ENCODE measurements around the gene EGFLAM. TPM values are rescaled to one million over a fixed set of nuclear protein-coding genes. Genes with fewer than 3 reads are reported as not detected.

Gene EGFLAM
- total and polyA plus RNA-seq, 9 donors: 29.3 to 40.1 (median 36.5) TPM

DNA sequence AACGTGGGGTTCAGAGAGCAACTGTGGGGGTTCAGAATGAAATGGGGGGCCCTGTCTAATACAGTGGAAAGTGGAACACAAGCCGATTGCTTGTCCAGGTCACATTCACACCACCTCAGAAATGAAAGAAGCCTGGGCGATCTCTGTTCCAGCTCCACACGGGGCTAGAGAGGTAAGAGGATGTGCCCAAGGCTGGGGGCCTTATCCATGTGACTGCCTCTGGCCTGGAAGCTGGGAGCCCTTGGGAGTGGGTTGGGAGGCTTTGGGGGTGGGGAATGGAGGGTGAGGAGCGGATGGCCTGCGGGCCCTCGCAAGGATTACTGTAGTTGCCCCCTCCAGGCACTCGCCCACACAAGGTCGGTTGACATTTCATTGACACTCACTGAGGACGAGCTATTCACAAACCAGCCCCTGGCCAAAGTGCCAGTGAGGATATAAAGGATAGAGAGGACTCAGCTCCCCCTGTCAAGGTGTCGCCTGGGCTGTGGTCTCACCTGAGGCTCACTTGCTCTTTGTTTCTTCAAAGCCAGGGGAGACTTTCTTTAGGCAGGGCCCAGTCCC is 211.4 kb downstream of the EGFLAM start:
- Histone ChIP-seq H3K4me3 (ENCODE audit: low read length) (no peak overlapping the region), H3K27ac (ENCODE audit: low read length) (peak overlapping the region; percentile 94)

DNA sequence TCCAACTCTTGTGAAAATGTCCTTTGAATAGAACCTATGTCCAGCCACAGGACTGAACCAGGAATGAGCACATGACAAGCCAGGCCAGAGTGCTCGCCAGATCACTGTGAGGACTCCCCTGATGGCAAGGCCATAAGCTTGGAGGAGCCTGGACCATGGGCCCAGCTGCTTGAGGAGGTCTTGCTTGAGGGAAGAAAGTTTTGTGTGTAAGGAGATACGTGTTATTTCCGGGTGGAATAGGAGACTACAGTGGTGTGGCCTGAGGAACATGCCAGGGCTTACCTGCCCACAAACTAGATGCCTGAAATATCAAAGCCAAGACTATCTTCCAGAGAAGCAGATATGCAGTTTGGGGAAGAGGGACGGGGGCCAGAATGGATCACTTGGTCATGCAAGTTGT is 213.3 kb downstream of the EGFLAM start:
- peaks cover 43% of the 10 kb centered on the region for H3K4me1 ChIP-seq (ENCODE audit: control insufficient read depth, insufficient read depth, low read length)
- no peak for DNase-seq

More for the DNA sequence above, 211.4 kb downstream of the EGFLAM start:
- Histone ChIP-seq H3K4me1 (ENCODE audit: control insufficient read depth, insufficient read depth, low read length) (peaks cover 62% of the 10 kb centered on the region), H3K36me3 (ENCODE audit: control insufficient read depth, insufficient read depth, low read length) (no peaks in the 10 kb centered on the region), H3K27me3 (ENCODE audit: control insufficient read depth, insufficient read depth, low read length) (no peaks in the 10 kb centered on the region), H3K9me3 (replicated peaks; ENCODE audit: control insufficient read depth, low read depth, low read length) (no peaks in the 10 kb centered on the region)
- 100% methylated on average over 2 of the region's 11 CpGs for WGBS (ENCODE audit: insufficient coverage)
- no peak for DNase-seq

DNA sequence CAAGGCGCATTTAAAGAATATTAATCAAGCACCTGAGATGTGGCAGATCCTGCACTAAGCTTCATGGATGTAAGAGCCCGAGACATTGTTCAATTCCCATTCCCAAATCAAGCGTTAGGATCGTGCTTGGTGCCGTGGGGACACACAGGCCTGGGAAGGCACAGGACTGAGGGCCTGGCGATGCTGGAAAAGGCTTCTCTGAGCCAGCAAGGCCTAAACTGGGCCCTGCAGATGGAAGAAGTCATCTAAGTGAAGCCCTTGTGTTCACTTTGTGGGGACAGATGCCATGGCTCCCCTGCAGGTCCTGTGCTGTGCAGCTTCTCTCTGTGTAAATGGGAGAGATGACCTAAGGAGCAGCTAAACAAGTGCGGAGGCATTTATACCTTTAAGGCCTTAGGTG is 214.2 kb downstream of the EGFLAM start:
- WGBS (ENCODE audit: insufficient coverage): 84% methylated on average over 7 of the region's 7 CpGs
- no peaks in the 10 kb centered on the region for H3K36me3 ChIP-seq (ENCODE audit: control insufficient read depth, insufficient read depth, low read length)
- no peak overlapping the region for H3K27ac ChIP-seq (ENCODE audit: low read length)
- no peak for DNase-seq
- H3K4me3 ChIP-seq (ENCODE audit: low read length): no peak overlapping the region
- no peaks in the 10 kb centered on the region for H3K9me3 ChIP-seq (replicated peaks; ENCODE audit: control insufficient read depth, low read depth, low read length)
- no peaks in the 10 kb centered on the region for H3K27me3 ChIP-seq (ENCODE audit: control insufficient read depth, insufficient read depth, low read length)
- peaks cover 35% of the 10 kb centered on the region for H3K4me1 ChIP-seq (ENCODE audit: control insufficient read depth, insufficient read depth, low read length)

More for the DNA sequence above, 213.3 kb downstream of the EGFLAM start:
- WGBS (ENCODE audit: insufficient coverage): 83% methylated on average over 3 of the region's 4 CpGs
- no peaks in the 10 kb centered on the region for H3K27me3 ChIP-seq (ENCODE audit: control insufficient read depth, insufficient read depth, low read length)
- H3K36me3 ChIP-seq (ENCODE audit: control insufficient read depth, insufficient read depth, low read length): no peaks in the 10 kb centered on the region
- no peak overlapping the region for H3K4me3 ChIP-seq (ENCODE audit: low read length)
- no peak overlapping the region for H3K27ac ChIP-seq (ENCODE audit: low read length)
- no peaks in the 10 kb centered on the region for H3K9me3 ChIP-seq (replicated peaks; ENCODE audit: control insufficient read depth, low read depth, low read length)

- H3K36me3 ChIP-seq (ENCODE audit: control insufficient read depth, insufficient read depth, low read length): no peaks in the 10 kb centered on the region
- H3K4me3 ChIP-seq (ENCODE audit: low read length): no peak overlapping the region
- no peak for DNase-seq
- H3K27ac ChIP-seq (ENCODE audit: low read length): no peak overlapping the region
- no peaks in the 10 kb centered on the region for H3K27me3 ChIP-seq (ENCODE audit: control insufficient read depth, insufficient read depth, low read length)
- no peaks in the 10 kb centered on the region for H3K9me3 ChIP-seq (replicated peaks; ENCODE audit: control insufficient read depth, low read depth, low read length)
- WGBS (ENCODE audit: insufficient coverage): 80% methylated on average over 1 of the region's 8 CpGs
- H3K4me1 ChIP-seq (ENCODE audit: control insufficient read depth, insufficient read depth, low read length): peaks cover 30% of the 10 kb centered on the region
Measured at GRCh38 chr5:38473008-38473407, 214.6 kb downstream of the EGFLAM start.

DNA sequence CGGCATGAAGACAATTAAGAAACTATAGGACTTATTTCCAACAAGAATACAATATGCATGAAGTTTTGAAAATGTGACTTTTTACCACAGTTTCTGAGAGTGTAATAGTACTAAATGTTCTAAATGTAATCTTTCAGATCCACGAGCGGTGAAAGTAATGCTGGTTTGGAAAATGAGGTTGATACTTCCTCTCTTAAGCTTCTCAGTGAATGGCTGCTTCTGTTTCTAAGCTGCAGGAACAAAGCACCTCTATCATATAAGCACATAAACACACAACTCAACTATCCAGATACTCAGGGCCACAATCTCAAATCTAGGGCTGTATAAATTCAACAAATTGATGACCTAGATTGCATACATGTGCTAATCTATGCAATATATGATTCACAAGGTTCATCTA is 219.8 kb downstream of the EGFLAM start:
- Histone ChIP-seq H3K9me3 (replicated peaks; ENCODE audit: control insufficient read depth, low read depth, low read length) (no peaks in the 10 kb centered on the region), H3K4me1 (ENCODE audit: control insufficient read depth, insufficient read depth, low read length) (no peaks in the 10 kb centered on the region)

DNA sequence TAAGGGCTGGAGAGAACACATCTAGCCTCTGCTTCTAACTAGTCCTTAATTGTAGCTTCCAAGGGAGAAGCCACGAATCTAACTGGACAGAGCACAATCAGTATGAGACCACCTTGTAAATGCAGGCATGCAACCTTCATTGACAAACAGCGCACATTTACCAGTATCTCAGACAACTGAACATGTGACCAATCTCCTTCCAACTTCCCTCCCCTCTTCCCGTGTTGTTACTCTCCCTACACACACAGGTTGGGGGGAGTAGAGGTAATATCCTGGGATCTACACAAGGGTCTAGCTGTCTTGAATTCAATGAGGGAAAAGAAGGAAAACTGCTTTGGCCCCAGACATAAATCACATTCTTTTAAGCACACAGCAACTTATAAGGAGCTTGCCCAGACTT is 220.5 kb downstream of the EGFLAM start:
- H3K9me3 ChIP-seq (replicated peaks; ENCODE audit: control insufficient read depth, low read depth, low read length): no peaks in the 10 kb centered on the region
- peak; percentile 39 for DNase-seq
- peaks cover 14% of the 10 kb centered on the region for H3K36me3 ChIP-seq (ENCODE audit: control insufficient read depth, insufficient read depth, low read length)

More for the DNA sequence above, 219.8 kb downstream of the EGFLAM start:
- no peaks in the 10 kb centered on the region for H3K27me3 ChIP-seq (ENCODE audit: control insufficient read depth, insufficient read depth, low read length)
- no peak overlapping the region for H3K27ac ChIP-seq (ENCODE audit: low read length)
- H3K4me3 ChIP-seq (ENCODE audit: low read length): no peak overlapping the region
- no CpG with 5 or more reads among the region's 3 CpGs for WGBS (ENCODE audit: insufficient coverage)
- no peak for DNase-seq
- peaks cover 12% of the 10 kb centered on the region for H3K36me3 ChIP-seq (ENCODE audit: control insufficient read depth, insufficient read depth, low read length)

DNA sequence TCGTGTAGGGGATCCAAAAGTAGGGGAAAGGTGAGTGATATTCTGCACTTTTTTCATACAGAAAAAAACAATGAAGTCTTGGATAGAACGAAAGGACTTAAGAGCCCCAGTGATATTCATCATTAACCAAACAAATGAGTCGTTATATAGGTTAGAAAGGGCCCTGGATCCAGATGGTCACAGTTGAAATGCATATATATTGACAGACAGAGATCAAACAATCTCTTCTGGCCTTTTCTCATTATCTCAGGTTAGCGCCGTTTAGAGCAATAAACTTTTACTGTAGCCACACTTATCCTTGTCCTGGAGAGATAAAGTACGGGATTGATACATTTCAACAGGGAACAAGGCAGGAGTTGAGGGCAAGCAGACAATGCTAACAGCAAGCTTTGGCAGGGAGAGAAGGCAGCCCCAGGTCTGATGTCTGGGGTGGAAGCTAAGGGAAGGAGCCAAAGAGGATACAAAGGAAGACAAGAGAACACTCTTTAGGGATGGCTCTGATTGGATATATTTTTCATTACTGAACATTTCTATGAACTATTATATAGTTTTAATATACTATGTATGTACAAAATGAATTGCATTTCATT is 221.1 kb downstream of the EGFLAM start:
- H3K4me3 ChIP-seq (ENCODE audit: low read length): no peak overlapping the region
- DNase-seq: no peak
- WGBS (ENCODE audit: insufficient coverage): no CpG with 5 or more reads among the region's 6 CpGs
- H3K27me3 ChIP-seq (ENCODE audit: control insufficient read depth, insufficient read depth, low read length): no peaks in the 10 kb centered on the region
- H3K4me1 ChIP-seq (ENCODE audit: control insufficient read depth, insufficient read depth, low read length): no peaks in the 10 kb centered on the region
- no peaks in the 10 kb centered on the region for H3K9me3 ChIP-seq (replicated peaks; ENCODE audit: control insufficient read depth, low read depth, low read length)
- no peak overlapping the region for H3K27ac ChIP-seq (ENCODE audit: low read length)
- peaks cover 18% of the 10 kb centered on the region for H3K36me3 ChIP-seq (ENCODE audit: control insufficient read depth, insufficient read depth, low read length)

More for the DNA sequence above, 220.5 kb downstream of the EGFLAM start:
- no peaks in the 10 kb centered on the region for H3K27me3 ChIP-seq (ENCODE audit: control insufficient read depth, insufficient read depth, low read length)
- no peak overlapping the region for H3K4me3 ChIP-seq (ENCODE audit: low read length)
- H3K27ac ChIP-seq (ENCODE audit: low read length): no peak overlapping the region
- no peaks in the 10 kb centered on the region for H3K4me1 ChIP-seq (ENCODE audit: control insufficient read depth, insufficient read depth, low read length)
- 60% methylated on average over 1 of the region's 3 CpGs for WGBS (ENCODE audit: insufficient coverage)

DNA sequence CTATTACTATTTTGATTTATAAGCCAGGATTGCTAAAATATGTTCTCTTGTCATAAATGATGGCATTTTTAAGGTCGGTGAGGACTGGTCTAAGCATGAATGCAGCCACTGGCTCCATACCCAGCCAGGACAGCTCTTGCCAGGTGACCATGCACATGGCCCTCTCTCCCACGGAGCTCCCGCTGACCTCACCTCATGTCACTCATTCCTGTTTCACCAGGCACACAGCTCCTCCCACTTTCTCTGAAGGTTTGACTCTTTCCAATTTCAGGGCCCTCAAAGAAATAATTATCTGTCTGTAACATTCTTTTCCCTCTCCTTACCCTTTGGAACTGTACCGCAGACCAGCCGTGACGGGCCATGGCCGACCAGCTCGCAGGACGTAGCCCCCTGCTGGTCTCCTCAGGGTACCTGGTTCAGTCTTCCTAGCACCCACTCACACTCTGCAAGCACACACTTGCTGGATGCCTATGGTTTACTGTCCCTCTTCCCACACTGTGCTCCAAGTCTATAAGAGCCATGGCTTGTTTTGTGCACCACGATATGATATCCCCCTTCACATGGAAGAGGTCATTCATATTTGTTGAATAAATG is 225.5 kb downstream of the EGFLAM start:
- Histone ChIP-seq H3K27ac (ENCODE audit: low read length) (no peak overlapping the region), H3K9me3 (replicated peaks; ENCODE audit: control insufficient read depth, low read depth, low read length) (no peaks in the 10 kb centered on the region), H3K36me3 (ENCODE audit: control insufficient read depth, insufficient read depth, low read length) (peaks cover 37% of the 10 kb centered on the region), H3K27me3 (ENCODE audit: control insufficient read depth, insufficient read depth, low read length) (no peaks in the 10 kb centered on the region), H3K4me1 (ENCODE audit: control insufficient read depth, insufficient read depth, low read length) (no peaks in the 10 kb centered on the region), H3K4me3 (ENCODE audit: low read length) (no peak overlapping the region)
- no peak for DNase-seq
- 95% methylated on average over 9 of the region's 10 CpGs for WGBS (ENCODE audit: insufficient coverage)

GRCh38 chr5:38494175-38494574 is 235.8 kb downstream of the EGFLAM start:
- no peak for DNase-seq
- H3K36me3 ChIP-seq (ENCODE audit: control insufficient read depth, insufficient read depth, low read length): peaks cover 33% of the 10 kb centered on the region
- WGBS (ENCODE audit: insufficient coverage): 84% methylated on average over 4 of the region's 6 CpGs
- no peaks in the 10 kb centered on the region for H3K4me1 ChIP-seq (ENCODE audit: control insufficient read depth, insufficient read depth, low read length)
- no peaks in the 10 kb centered on the region for H3K9me3 ChIP-seq (replicated peaks; ENCODE audit: control insufficient read depth, low read depth, low read length)
- H3K27ac ChIP-seq (ENCODE audit: low read length): no peak overlapping the region
- no peak overlapping the region for H3K4me3 ChIP-seq (ENCODE audit: low read length)
- no peaks in the 10 kb centered on the region for H3K27me3 ChIP-seq (ENCODE audit: control insufficient read depth, insufficient read depth, low read length)

GRCh38 chr5:38494763-38495162 is 236.4 kb downstream of the EGFLAM start:
- no peak overlapping the region for H3K27ac ChIP-seq (ENCODE audit: low read length)
- peaks cover 33% of the 10 kb centered on the region for H3K36me3 ChIP-seq (ENCODE audit: control insufficient read depth, insufficient read depth, low read length)
- no peaks in the 10 kb centered on the region for H3K4me1 ChIP-seq (ENCODE audit: control insufficient read depth, insufficient read depth, low read length)
- no peak overlapping the region for H3K4me3 ChIP-seq (ENCODE audit: low read length)
- DNase-seq: no peak
- WGBS (ENCODE audit: insufficient coverage): 92% methylated on average over 2 of the region's 7 CpGs
- H3K27me3 ChIP-seq (ENCODE audit: control insufficient read depth, insufficient read depth, low read length): no peaks in the 10 kb centered on the region
- no peaks in the 10 kb centered on the region for H3K9me3 ChIP-seq (replicated peaks; ENCODE audit: control insufficient read depth, low read depth, low read length)
